RWPE1 (cell line): ENCODE data around the gene DLX4.

ENCODE experiments used
- CTCF ChIA-PET: fragments of 350-600 bp; sonication (Branson Sonifier 250); formaldehyde crosslinking; extraction: SDS; loops from one replicate; lab custom pipeline; 2021; lab: Yijun Ruan, JAX
- POLR2A ChIA-PET: fragments of 400-600 bp; formaldehyde crosslinking; extraction: SDS; loops from one replicate; lab custom pipeline; 2020; ENCODE audit warnings: antibody characterized with exemption; ENCODE audit not compliant: low non-redundant PET; lab: Yijun Ruan, JAX
- DNase-seq: peaks from one replicate; pipeline ENCODE4 v3.0.0; 2012; ENCODE audit warnings: low spot score
- H3K27ac ChIP-seq: fragments of 450-650 bp; 2 replicates; pipeline ENCODE4 v1.5.1; 2017
- CTCF ChIP-seq: fragments of 450-650 bp; conservative IDR thresholded peaks from 2 replicates; pipeline ENCODE4 v1.5.1; 2017; ENCODE audit warnings: low read depth, mild to moderate bottlenecking

DLX4 gene

GRCh38 chr17:50021681-50022370, 52.8 kb downstream of the DLX4 start:
- no peak for TF ChIP-seq CTCF
- DNase-seq, result no peak
- POLR2A ChIA-PET, result no interaction called here
- no peak overlapping the region for H3K27ac ChIP-seq
- CTCF ChIA-PET, result interaction anchor here (0.6 kb wide), 1 partner anchor 90 kb away, joined by 3 read pairs; no protein-coding TSS in a partner anchor

DNA sequence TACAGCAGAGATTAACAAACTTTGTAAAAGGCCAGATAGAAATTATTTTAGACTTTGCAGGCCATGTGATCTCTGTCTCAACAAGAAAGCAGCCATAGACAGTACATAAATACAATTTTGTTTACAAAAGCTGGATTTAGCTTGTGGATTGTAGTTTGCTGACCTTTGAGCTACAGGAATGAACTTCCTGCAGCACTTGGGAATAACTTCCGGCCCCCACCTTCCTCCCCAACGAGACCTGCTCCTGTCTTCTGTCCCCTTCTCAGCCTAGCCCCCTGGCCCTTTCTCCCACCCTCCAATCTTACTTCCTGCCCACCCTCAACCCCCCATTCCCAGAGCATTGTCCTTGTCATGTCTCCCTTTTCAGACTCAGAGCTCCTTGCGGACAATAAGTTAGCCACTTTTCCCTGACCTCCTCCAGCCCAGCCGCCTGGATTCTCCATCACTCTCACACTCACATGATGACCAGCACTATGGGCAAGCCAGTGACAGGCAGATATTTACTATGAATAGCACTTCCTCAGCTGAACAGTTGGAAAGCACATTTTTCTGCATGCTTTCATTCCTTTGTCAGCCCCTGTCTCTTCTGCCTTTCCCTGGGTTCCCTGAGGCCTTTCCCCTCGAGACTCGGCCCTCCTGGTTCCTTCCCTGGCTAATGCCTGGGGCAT, 53.6 kb downstream of the DLX4 start:
- ChIA-PET POLR2A (no interaction called here), CTCF (interaction anchor here (0.6 to 0.8 kb wide), 3 partner anchors 38 to 255 kb away, joined by 3 read pairs; no protein-coding TSS in a partner anchor)
- DNase-seq, result no peak
- TF ChIP-seq CTCF, result no peak
- peak overlapping the region; percentile 13; the same call in 1 of the 2 replicates for H3K27ac ChIP-seq

- ChIA-PET CTCF (no interaction called here), POLR2A (no interaction called here)
- no peak for DNase-seq
- TF ChIP-seq CTCF, result no peak
- H3K27ac ChIP-seq, result no peak overlapping the region
Measured at GRCh38 chr17:50023520-50023919, 54.5 kb downstream of the DLX4 start.
